Measurements from ENCODE around the gene UBN1. TPM values are rescaled to one million over a fixed set of nuclear protein-coding genes. Genes with fewer than 3 reads are reported as not detected.

The UBN1 gene
- total RNA-seq, 1 experiment from 2014 or later = 51.0 TPM

- POLR2A ChIA-PET (ENCODE audit: low non-redundant PET) = no interaction called here
- no TSS peak for BruUV-seq (replicated peaks)
- CTCF ChIA-PET = interaction anchor here (0.8 kb wide), 1 partner anchor 108 kb away, joined by 3 read pairs; the partner anchor contains the start of gene ROGDI
Measured at GRCh38 chr16:4910828-4911227, 63.5 kb downstream of the UBN1 start.

GRCh38 chr16:4911970-4912386 is 64.7 kb downstream of the UBN1 start:
- CTCF ChIA-PET = no interaction called here

More at GRCh38 chr16:4910828-4911227, 63.5 kb downstream of the UBN1 start:
- no peak overlapping the region for H3K27ac ChIP-seq (ENCODE audit: low read depth, low read length, poor library complexity, severe bottlenecking)
- no peak for TF ChIP-seq EZH2 (IDR thresholded peaks at IDR 0.05; ENCODE audit: borderline replicate concordance, low read depth, low read length, poor library complexity, severe bottlenecking)
- no peak for TF ChIP-seq CTCF (conservative IDR thresholded peaks at IDR 0.05; ENCODE audit: low read depth, low read length)
- H3K36me3 ChIP-seq (ENCODE audit: insufficient read depth, low read length, poor library complexity, severe bottlenecking) = no peaks in the 10 kb centered on the region
- H3K4me3 ChIP-seq (ENCODE audit: low read depth, low read length, poor library complexity, severe bottlenecking) = no peak overlapping the region
- intact Hi-C loops (cut with micrococcal nuclease; ENCODE audit: unreplicated experiment) = no loop called here
- DNase-seq (ENCODE audit: low spot score) = no peak
- no peaks in the 10 kb centered on the region for H3K4me1 ChIP-seq (ENCODE audit: insufficient read depth, low read length, poor library complexity, severe bottlenecking)
- H3K9me3 ChIP-seq (ENCODE audit: low read depth, low read length, poor library complexity, severe bottlenecking) = no peaks in the 10 kb centered on the region
- no peaks in the 10 kb centered on the region for H3K27me3 ChIP-seq (replicated peaks; ENCODE audit: insufficient read depth, low read depth, low read length, poor library complexity)

GRCh38 chr16:4913130-4913773 is 66.0 kb downstream of the UBN1 start:
- ChIA-PET CTCF (no interaction called here), POLR2A (ENCODE audit: low non-redundant PET) (no interaction called here)
- Histone ChIP-seq H3K4me3 (ENCODE audit: low read depth, low read length, poor library complexity, severe bottlenecking) (no peak overlapping the region), H3K9me3 (ENCODE audit: low read depth, low read length, poor library complexity, severe bottlenecking) (no peaks in the 10 kb centered on the region), H3K27me3 (replicated peaks; ENCODE audit: insufficient read depth, low read depth, low read length, poor library complexity) (no peaks in the 10 kb centered on the region), H3K4me1 (ENCODE audit: insufficient read depth, low read length, poor library complexity, severe bottlenecking) (no peaks in the 10 kb centered on the region), H3K27ac (ENCODE audit: low read depth, low read length, poor library complexity, severe bottlenecking) (no peak overlapping the region), H3K36me3 (ENCODE audit: insufficient read depth, low read length, poor library complexity, severe bottlenecking) (no peaks in the 10 kb centered on the region)
- no TSS peak for BruUV-seq (replicated peaks)
- intact Hi-C loops (cut with micrococcal nuclease; ENCODE audit: unreplicated experiment) = no loop called here
- TF ChIP-seq CTCF (conservative IDR thresholded peaks at IDR 0.05; ENCODE audit: low read depth, low read length) (no peak), EZH2 (IDR thresholded peaks at IDR 0.05; ENCODE audit: borderline replicate concordance, low read depth, low read length, poor library complexity, severe bottlenecking) (no peak)
- DNase-seq (ENCODE audit: low spot score) = no peak

More at GRCh38 chr16:4911970-4912386, 64.7 kb downstream of the UBN1 start:
- intact Hi-C loops (cut with micrococcal nuclease; ENCODE audit: unreplicated experiment) = no loop called here
- POLR2A ChIA-PET (ENCODE audit: low non-redundant PET) = no interaction called here
- H3K4me1 ChIP-seq (ENCODE audit: insufficient read depth, low read length, poor library complexity, severe bottlenecking) = no peaks in the 10 kb centered on the region
- H3K36me3 ChIP-seq (ENCODE audit: insufficient read depth, low read length, poor library complexity, severe bottlenecking) = no peaks in the 10 kb centered on the region
- H3K4me3 ChIP-seq (ENCODE audit: low read depth, low read length, poor library complexity, severe bottlenecking) = no peak overlapping the region
- TF ChIP-seq CTCF (conservative IDR thresholded peaks at IDR 0.05; ENCODE audit: low read depth, low read length) (no peak), EZH2 (IDR thresholded peaks at IDR 0.05; ENCODE audit: borderline replicate concordance, low read depth, low read length, poor library complexity, severe bottlenecking) (no peak)
- H3K27me3 ChIP-seq (replicated peaks; ENCODE audit: insufficient read depth, low read depth, low read length, poor library complexity) = no peaks in the 10 kb centered on the region
- DNase-seq (ENCODE audit: low spot score) = no peak
- H3K9me3 ChIP-seq (ENCODE audit: low read depth, low read length, poor library complexity, severe bottlenecking) = no peaks in the 10 kb centered on the region
- H3K27ac ChIP-seq (ENCODE audit: low read depth, low read length, poor library complexity, severe bottlenecking) = no peak overlapping the region
- no TSS peak for BruUV-seq (replicated peaks)

Measured in A673 (cell line).